ENCODE data around the gene ANKRD23.

ANKRD23 gene

GRCh38 chr2:96838345-96839292, 5.2 kb downstream of the ANKRD23 start:
- DNase-seq (ENCODE audit: low spot score), result no peak

- no peak for DNase-seq (ENCODE audit: low spot score)
These were observed 6.2 kb downstream of the ANKRD23 start for GRCh38 chr2:96837575-96837974.

- DNase-seq (ENCODE audit: low spot score), result no peak
These were observed 8.0 kb downstream of the ANKRD23 start for GRCh38 chr2:96835830-96836229.

DNA sequence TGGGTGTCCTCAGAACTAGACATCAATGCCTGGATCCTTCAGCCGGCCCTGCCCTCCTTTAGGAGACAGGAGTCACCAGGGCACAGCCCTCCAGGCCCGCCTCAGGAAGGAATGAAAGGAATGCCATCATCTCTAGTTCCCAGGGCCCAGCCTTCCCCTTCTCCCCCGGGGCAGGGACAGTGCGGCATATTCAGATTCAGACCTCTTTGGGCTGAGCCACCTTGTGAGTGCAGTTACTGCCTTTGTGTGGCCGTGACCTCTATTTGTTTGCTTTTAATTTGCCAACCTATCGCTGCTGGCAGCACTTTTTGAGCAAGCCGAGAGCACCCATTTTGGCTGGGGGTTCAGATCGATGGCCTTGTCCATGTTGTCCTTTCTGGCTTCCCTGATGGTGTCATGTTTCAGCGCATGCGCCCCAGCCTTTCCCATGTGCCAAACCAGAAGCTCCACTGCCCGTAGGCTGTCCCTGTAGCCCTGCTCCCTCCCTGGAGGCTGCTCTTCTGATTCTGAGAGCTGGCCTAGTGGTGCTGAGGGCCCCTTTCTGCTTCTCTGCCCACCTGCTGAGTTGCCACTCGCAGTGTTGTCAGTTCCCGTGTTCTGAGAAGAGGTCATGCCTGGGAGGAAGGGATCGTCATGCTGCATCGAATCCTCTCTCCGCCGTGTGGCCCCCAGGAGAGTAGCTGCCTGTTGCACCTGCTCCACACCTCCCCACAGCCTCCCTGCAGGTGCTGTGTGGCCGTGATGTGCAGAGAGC, 10.9 kb downstream of the ANKRD23 start:
- no peak for DNase-seq (ENCODE audit: low spot score)

DNA sequence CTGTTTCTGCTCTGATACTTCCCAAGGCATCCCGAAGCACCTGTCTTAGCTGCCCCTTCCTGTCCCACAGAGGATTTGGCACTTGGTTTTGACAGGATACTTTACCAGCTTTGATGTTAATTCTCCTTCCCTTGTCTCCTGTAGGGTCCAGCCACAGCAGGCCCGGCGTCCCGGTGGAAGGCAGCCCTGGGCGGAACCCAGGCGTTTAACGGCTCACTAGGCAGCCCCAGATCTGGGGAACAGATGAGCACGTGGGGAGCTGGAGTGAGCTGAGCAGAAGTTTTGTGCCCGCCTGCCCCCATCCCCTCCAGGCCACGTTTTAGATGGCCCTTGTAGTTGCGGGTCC, 11.4 kb downstream of the ANKRD23 start:
- no peak for DNase-seq (ENCODE audit: low spot score)

DNA sequence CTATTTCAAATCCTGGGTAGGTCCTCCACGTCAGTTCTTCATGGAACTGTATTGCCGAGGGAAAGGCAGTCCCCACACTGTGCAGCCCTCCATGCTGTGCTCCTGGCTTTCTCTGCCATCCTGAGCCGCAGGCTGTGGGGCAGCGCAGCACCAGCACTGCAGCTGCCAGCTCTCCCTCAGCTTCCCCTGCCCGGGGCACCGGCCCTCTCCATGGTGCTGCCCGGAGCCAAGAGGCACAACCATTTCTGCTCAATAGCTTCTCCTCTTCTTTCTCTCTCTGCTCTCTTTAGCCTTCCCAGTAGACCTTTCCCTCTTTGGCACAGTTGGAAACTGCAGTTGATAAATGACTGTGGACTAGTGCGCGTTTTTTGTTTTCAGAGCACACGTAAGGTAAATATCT, 12.1 kb downstream of the ANKRD23 start:
- DNase-seq (ENCODE audit: low spot score), result no peak

- no peak for DNase-seq (ENCODE audit: low spot score)
These were observed 13.7 kb downstream of the ANKRD23 start for GRCh38 chr2:96830044-96830562.

- no peak for DNase-seq (ENCODE audit: low spot score)
These were observed 14.9 kb downstream of the ANKRD23 start for GRCh38 chr2:96828874-96829273.

DNA sequence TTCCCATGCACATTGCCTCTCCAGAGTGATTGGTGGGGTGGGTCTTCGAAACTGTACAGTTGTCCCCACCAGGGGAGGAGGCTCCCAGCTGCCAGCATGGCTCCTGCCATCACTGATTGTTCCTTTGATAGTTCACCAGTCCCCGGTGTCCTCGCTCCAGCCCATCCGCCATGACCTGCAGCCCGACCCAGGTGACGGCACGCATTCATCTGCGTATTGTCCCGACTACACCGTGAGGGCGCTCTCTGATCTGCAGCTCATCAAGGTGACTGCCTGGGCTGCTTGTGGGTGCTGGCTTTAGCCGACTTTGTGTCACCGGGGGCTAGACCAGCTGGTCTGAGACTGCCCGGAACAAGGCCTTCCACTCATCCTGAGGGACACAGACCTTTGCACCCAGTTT, 15.4 kb downstream of the ANKRD23 start:
- DNase-seq (ENCODE audit: low spot score), result no peak

GRCh38 chr2:96826546-96827278, 17.1 kb downstream of the ANKRD23 start:
- DNase-seq (ENCODE audit: low spot score), result no peak

- DNase-seq (ENCODE audit: low spot score), result no peak
These were observed 18.8 kb downstream of the ANKRD23 start for GRCh38 chr2:96825057-96825456.

- no peak for DNase-seq (ENCODE audit: low spot score)
These were observed 19.5 kb downstream of the ANKRD23 start for GRCh38 chr2:96824079-96824870.

GRCh38 chr2:96823198-96823597, 20.6 kb downstream of the ANKRD23 start:
- no peak for DNase-seq (ENCODE audit: low spot score)

DNA sequence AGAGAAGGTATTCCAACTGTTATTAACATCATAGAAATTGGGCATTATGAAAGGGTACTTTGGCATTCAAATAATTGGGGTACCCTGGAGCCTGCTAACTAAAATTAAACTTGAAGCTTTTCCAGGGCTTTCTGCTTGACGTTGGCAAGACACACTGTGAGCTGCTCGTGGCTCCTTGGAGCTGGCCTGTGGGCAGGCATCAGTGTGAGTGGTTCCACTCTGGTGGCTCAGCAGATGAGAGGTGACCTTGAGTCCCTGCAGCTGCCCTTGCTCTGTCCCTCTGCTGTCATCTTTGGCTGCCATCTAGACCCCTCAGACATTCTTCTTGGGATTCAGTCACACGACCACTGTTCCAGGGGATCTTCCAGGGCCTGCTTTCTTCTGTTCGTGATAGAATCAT, 21.0 kb downstream of the ANKRD23 start:
- DNase-seq (ENCODE audit: low spot score), result no peak

DNA sequence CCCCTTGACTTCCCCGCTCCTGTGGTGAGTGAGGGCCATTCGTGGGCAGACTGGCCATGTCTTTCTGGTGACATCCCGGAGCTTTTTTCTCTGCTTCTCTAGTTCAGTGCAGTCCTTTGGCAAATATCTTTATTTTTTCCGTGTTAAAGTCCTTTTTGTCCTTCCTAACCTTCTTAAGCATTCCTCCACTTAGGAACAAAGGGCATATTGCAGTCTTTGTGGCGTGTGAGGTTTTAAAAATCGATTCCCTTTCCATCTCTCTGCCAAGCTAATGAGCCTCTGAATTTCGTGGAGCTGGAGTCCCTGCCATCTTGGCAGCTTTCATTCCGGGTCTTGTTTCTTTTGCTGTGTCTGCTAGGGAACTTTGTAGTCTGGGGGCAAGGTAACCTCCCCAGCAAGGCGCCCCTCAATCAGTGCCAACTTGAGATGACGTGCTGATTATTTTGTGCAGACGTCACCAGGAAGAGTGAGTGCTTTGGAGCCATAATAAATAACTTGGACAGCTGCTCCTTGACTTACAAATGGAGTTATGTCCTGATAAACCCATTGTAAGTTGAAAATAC, 22.6 kb downstream of the ANKRD23 start:
- DNase-seq (ENCODE audit: low spot score), result no peak

DNA sequence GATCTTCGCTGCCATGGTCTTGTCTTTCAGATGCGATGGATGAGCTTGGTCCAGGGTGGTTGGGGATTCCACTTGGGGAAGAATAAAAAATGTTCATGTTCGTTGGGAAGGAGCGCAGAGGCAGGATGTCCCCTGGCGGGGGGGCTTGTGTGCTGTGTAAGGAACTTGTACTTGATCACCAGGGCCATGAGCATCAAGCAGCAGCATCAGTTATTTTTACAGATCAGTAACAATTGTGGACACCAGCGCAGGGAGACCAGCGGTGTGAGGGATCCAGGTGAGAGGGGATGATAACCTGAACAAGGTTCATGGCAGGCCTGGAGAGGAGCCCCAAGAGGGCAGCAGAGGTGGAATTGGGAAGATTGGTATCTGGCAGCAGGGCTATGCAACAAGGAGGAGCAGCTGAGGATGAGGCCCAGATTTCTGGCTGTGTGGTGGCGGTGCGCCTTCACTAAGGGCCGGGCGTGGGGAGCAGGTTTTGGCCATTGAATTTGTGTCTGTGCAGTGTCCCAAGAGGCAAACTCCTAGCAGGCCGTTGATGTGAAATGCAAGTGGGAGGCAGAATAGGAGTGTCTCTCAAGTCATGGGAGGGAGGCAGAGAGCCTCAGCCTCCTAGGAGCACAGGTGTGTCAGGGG, 23.8 kb downstream of the ANKRD23 start:
- no peak for DNase-seq (ENCODE audit: low spot score)

GRCh38 chr2:96819128-96819875, 24.5 kb downstream of the ANKRD23 start:
- no peak for DNase-seq (ENCODE audit: low spot score)

DNA sequence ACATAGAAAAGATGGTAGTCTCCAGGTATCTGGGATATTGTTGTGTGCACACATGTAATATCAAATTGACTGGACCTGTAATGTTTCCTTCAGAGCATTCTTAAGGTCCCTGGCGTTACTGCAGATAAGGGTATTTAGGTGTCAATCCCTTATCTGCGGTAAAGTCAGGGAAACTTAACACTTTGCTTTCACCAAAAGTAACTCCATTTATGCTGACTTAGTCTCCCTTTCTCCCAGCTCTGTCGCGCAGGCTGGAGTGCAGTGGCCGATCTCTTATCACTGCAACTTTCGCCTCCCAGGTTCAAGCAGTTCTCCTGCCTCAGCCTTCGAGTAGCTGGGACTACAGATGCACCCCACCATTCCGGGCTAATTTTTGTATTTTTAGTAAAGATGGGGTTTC, 25.9 kb downstream of the ANKRD23 start:
- no peak for DNase-seq (ENCODE audit: low spot score)

DNA sequence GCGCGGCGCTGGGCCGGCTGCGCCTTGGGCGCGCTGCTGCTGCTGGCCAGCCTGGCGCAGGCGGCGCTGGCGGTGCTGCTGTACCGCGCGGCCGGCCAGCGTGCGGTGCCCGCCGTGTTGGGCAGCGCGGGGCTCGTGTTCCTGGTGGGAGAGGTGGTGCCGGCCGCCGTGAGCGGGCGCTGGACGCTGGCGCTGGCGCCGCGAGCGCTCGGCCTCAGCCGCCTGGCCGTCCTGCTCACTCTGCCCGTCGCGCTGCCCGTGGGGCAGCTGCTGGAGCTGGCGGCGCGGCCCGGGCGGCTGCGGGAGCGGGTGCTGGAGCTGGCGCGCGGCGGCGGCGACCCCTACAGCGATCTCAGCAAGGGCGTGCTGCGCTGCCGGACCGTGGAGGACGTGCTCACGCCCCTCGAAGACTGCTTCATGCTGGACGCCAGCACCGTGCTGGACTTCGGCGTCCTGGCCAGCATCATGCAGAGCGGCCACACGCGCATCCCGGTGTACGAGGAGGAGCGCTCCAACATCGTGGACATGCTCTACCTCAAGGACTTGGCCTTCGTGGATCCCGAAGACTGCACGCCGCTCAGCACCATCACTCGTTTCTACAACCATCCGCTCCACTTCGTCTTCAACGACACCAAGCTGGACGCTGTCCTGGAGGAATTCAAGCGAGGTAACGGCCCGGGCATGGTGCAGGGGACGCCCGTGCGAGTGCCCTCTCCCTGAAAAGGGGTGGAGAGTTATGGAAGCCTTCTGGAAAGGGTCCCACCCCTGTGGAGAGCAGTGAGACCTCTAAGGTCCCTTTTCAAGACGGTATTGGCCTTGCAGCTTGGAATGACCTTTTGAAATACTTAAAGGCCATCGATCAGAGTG, 26.8 kb downstream of the ANKRD23 start:
- no peak for DNase-seq (ENCODE audit: low spot score)
